GM19239 (cell line): ENCODE data around the gene SOX6.

Experiments used
- DNase-seq: peaks from one replicate; pipeline ENCODE4 v3.0.0; 2011; ENCODE audit warnings: low spot score; ENCODE audit not compliant: insufficient read length
- FAIRE-seq: peaks from 2 replicates; lab custom pipeline; 2011; peaks lifted over from hg19 to GRCh38; lab: Jason Lieb, UNC

The SOX6 gene

DNA sequence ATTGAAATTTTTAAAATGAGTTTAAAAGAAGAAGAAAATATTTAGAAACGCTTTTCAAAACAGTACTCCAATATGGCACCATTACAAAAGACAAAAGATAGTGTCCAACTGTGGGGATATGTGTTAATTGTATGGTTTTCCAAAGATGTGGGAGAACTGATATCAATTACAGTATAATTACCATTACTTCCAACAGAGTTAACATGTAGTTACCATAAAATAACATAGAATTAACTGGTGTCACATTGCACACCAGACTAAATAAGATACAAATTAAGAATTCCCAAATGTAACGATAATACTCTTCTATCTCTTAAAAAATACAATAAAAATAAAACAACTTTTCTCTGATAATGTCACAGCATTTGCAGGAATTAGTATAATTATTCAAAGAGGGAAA is 329.5 kb downstream of the SOX6 start:
- FAIRE-seq (no peak), DNase-seq (no peak)

DNA sequence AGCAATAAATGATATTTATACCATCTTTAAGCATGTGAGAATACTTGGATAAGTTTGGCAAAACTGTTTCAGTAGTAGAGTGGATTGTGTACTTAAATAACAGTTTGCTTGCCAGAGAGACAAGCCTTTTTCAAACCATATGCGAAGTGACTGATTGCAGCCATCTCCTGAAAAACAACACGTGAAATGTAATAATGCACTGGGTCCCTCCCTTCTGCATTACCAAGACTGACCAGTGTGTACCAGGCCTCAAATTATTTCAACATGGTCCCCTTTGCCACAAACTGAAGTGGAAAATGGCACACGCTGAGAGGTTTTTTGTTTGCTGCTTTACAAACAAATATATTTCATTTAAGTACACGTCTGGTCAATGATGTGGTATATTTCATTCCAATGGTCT is 337.4 kb downstream of the SOX6 start:
- DNase-seq (no peak), FAIRE-seq (no peak)

DNA sequence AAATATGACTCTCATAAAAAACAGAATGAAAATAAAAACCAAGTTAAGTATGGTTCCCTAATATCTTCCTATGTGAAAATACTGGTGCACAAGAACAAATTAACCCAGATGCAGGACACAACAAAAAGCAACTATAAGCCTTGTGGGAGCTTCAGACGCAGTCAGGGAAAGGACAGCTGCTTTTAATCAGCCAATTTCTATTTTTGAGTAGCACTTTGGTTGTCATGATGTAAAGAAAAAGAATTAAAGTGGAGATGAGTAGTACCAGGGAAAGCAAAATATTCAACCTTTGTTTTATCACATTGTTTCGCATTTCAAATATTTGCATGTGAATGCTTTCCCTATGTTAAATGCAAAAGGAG is 339.9 kb downstream of the SOX6 start:
- FAIRE-seq (no peak), DNase-seq (no peak)

DNA sequence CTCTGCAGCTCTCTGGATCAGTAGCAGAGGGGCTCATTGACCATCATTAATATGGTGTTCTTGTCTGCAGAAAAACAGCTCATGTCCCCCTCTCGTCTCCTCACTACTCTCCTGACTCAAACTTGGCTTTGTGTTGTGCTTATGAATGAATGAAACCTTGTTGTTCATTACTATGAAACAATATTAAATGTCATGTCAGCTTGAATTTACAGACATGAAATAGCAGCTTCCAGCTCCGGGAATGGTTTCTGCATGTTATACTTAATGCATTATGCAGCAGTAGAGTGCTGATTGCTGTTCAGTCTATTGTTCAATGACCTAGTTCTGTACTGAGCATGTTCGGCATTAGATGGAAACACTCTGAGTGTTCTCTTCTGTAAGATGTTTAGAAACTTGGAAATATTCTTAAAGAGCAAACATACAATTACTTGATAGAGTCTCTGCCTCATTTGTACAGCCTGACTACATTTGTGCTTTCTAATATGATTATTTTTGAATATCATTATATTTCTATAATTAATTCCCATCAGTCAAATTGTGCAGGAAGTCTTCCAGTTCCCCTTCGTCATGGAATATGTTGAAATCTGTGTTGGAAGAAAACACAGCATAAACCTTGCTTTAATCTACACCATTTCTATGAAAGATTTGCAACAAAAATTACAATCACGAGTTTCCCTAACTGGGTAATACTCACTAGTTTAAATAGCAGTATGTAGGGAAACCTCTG is 340.4 kb downstream of the SOX6 start:
- DNase-seq: no peak
- no peak for FAIRE-seq

DNA sequence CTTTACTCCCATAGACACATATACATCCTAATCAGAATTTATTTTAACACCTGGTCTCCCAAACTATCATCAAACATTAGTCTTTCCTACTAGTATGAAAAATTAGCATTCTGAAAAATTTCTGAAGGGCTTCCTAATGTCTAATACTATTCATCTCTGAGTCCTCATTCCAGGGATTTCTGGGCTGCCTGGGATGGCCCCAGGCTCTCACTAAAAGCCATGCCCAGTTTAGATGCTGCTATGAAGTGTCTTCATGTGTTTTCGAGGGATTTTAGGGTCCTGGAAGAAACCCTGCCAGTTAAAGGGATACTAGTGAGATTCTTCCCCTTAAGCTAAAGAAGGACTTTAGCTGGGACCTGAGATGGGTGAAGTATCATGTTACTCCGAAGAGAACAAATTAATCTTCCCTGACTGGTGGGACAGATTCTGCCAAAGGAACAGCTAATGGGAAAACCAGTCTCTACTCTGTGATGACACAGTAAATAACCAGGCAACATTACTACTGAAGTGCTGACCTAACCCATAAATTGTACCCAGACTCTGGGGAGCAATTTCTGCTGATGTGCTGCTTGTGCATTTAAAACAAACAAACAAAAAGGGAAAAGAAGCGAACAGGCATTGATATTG is 342.6 kb downstream of the SOX6 start:
- FAIRE-seq (no peak), DNase-seq (no peak)

DNA sequence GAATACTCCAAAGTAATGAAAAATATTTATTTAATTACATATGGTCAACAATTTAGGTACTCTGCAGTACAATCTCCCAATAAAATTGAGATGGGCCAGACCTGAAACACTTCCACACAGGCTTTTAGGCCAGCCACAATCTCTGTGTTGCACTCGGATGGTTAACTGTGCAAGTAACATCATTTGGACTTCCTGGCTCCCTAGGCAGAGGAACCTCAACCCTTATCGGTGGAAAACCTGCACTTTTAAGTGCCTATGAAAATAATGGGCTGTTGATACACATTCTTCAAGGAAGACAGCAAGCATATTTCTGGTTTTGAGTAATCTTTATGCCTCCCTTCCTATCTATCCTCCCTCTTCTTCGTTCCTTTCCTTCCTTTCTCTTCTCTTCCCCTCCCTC is 343.1 kb downstream of the SOX6 start:
- DNase-seq: no peak
- FAIRE-seq: no peak

DNA sequence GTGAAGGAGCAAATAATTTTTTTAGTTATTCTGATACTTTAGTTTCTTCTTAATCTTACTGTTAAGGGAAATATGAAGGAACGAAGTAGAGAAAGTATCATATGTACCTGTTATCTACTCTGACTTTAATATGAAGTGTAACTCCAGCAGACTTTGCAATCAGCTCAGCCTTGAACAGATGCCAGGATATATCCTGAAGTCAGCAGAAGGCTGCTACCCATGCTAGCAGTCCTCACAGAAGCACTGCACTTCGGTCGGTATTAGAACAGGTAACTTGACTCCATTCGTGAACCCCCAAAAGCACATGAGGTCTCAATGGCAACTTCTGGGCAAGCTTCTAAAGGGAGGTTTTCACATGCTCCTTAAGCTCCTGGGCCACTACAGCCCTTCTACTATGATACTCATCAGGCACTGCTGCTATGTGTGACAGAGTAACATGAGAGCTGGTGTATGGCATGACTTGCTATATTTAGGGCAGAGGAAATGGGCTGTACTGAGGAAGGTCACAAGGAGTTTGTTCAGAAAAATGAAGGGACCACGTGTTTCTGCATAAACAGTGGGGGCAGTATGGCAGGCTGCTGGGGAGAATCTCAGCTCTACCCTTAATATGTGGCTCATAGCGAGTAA is 344.1 kb downstream of the SOX6 start:
- FAIRE-seq (no peak), DNase-seq (no peak)

DNA sequence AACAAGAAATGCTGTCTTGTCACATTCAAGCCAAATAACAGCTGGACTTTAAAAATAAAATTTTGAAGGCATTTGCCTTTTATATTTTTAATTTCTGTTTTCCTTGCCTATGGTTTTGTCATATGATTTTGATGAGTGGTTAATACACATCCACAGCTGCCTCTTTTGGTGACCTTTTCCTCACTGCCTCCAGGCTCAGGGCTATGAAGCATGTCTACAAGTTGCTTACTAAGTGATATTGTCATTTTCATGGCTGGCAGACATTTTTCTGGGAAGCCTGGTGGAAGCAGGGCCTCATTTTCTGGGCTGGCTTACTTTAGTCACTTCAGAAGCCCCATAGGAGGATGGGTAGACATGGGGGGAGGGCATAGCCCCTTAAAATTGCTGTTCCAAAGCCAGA is 344.9 kb downstream of the SOX6 start:
- no peak for DNase-seq

DNA sequence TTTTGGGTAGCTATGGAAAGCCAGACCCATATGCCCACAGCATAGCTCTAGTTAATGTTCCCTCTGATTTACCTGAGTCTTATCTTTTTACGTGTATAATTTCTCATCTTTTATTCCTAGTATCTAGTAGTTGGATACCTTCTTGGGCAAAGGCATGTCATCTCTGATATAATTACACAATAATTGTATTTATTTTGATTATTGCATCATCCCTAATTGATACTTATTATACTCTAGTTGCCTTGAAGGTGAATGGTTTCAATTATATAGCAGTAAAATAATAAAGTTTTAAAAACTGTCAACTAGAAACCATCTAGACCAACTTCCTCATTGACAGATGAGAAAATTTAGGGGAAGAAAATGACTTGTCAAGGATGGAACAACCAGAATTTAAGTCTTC is 347.3 kb downstream of the SOX6 start:
- DNase-seq: no peak
- no peak for FAIRE-seq

More for the DNA sequence above, 344.9 kb downstream of the SOX6 start:
- no peak for FAIRE-seq

DNA sequence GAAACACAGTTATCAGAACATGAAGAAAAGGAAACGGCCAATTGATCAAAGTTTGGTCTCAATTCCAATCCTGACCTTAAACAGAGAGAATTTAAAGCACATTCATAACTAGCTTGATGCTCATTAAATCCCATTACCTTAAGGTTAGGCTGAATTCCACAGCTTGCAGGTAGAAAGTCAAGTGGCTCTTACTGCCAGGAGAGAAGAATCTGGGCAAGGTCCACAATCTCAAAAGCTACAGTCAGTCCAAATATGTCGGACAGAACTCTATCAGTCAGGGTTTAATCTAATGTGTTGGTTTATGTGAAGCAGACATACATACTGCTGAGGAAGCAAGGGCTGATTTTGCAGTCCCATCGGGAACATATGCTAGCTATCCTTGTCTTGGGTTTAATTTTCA is 348.8 kb downstream of the SOX6 start:
- FAIRE-seq: no peak
- no peak for DNase-seq

DNA sequence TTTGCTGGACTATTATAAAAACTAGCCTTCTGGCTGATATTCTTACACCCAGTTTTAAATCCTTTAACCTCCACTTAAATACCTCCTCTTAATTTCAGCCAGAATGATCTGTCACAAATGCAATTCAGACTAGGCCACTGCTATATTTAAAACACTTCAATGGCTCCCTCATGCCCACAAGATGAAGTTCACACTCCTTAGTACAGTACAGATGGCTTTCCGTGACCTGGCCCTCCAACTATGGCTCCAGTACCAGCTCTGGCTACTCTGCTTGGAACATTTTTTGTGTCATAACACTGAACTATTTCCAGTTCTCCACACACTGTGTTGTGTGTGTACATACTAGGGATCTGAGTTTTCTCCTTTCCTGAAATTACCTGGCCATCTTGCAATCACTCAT is 353.4 kb downstream of the SOX6 start:
- FAIRE-seq (no peak), DNase-seq (no peak)

DNA sequence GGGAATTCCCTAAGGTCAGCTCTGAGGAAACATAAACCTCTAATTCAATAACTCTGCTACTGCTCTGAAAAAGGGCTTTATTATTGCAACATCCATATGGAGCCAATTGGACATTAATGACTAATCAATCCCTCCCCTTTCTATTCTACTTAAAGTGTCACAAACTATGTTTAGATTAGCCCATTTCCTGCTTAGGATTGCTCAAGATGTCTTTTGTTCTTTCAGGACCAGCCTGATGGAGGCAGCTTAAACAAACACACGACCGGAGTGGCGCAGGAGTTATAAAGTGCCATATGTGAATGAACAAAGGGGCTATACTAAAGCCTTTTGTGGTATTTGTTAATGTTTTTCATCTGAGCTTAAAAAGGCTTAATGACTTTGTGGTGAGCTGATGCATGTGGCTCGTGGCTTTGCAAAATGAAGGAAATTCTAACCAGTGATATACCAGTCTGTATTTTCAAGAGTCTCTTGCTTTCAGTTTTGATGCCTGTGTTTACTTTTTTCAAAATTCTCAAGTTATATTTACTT is 354.4 kb downstream of the SOX6 start:
- DNase-seq: no peak
- FAIRE-seq: no peak

DNA sequence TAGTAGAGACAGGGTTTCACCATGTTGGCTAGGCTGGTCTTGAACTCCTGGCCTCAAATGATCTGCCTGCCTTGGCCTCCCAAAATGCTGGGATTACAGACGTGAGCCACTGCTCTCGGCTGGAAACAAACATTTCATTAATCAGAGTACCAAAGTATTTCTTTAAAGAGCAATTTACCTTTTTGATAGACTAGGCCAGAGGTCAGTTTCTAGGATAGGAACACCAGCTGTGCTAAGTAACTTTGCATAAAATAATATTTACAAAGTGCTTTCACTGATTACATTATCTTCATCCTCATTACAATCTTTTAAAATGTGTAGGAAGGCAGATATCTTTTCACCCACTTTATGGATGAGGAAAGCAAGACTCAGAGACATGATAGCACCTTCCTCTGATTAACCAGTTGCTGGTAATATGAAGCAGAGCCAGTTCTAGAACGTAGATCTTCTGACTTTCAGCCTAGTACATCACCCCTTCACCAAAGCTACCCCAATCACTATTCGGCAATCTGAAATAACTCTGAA is 355.2 kb downstream of the SOX6 start:
- DNase-seq: no peak
- FAIRE-seq: no peak

DNA sequence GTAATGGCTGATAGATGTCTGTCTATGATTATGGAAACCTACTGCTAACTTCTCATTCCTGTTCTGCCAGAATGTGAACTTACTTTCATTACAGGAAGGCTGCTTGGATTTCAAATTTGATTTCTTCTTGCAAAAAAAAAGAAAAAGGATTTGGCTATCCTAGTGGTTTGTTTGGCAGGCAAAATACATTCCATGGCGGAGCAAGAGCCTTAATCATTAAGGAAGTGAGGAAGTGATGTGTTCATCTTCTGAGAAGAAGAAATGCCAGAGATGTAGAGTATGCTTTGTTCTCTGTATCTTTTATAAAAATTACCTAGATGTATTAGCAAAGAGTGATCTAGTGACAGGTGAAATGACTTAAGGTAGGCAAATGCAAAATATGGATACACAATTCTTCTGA is 356.3 kb downstream of the SOX6 start:
- DNase-seq (no peak), FAIRE-seq (no peak)

DNA sequence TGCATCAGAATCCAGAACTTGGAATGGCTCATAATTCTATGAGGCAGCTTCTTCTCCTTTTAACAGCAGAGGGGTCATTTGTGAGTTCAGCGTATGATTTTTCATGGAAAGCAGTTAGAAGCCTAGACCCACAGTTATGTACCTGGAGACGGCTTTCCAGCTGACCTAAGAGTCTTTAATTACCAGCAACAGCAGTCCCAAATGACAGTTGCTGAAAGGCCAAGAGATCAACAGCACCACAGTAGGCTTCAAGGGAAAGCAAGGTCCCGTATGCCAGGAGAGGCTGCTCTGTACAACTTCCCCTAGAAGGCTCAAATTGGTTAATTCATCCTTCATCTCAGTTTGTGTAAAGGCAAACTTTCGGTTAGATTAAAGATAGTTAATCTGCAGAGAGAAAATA is 363.0 kb downstream of the SOX6 start:
- no peak for FAIRE-seq
- DNase-seq: no peak

DNA sequence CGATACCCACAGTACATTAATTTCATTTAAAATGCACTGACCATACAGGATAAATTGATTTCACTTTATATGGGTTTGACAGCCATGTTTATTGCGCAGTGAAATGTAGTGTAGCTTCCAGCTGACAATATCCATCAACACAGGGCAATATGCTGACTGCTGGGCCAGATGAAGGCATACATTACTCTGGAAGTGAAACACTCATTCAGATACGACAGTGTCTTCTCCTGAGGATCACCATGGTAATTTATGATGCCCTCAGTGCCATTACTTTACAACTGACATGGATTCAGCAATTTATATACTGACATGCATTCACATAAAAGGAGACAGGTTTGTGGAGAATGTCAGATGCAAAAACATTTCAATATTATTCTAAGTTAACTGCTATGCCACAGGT is 365.1 kb downstream of the SOX6 start:
- DNase-seq (no peak), FAIRE-seq (no peak)

DNA sequence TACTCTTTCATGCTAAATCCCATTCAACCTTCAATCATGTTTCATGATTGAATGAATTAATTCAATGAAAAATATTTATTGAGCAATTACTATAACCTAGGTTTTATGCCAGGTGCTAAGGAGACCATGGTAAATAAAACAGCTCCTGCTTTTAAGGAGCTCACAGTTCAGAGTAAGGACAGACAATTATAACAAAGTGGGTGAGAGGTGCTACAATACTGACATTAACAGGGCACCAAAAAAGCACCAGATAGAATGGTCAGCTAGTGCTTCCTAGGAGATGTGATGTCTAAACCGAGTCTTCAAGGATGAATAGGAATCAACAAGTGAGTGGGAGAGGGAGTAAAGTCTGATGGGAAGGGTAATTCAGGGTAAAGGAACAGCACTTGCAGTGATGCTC is 366.7 kb downstream of the SOX6 start:
- DNase-seq (no peak), FAIRE-seq (no peak)

DNA sequence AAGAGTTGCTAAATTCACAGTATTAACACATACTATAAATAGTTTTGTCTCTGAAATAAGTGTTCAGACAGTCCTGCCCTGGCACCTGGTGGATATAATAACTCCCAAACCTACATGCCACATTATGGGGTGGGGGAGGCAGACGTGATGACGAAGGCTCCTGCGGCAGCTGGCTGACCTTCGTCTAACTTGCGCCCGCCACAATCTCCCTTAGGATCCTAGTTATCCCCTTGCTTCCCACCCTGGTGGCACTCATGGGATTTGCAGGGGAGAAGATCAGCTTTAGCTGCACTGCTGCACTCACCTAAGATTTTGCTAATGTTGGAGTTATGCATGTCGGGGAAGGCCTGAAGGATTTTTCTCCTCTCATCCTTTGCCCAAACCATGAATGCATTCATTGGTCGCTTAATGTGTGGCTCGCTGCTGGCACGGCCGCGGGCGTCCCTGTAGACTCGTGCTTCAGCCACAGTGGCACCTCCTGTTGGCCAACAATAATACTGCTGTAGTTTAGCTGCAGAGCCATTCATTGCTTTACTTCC is 367.6 kb downstream of the SOX6 start:
- FAIRE-seq (no peak), DNase-seq (no peak)

DNA sequence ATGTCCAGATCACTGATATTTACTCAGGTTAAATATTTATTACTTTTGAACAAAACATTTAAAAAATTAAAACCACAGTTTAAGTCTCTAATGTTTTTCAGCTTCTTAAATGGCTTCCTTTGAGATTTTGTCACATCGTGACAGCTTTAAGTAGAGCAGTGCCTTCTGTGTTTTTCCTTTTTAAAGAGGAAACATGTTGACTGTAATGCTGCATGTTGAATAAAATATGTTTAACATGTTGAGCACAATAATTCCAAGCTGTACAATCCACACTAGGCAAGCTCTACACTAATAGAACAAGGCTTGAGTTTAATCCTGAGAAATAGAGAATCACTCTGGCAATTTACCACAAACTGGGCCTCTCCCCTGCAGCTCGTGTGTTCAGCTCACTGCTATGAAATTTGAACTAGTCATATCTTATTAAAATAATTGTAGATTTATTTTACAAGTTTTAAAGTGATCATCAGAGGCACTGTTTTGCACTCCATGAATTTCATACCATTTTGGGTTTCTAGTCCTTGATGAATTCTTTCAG is 368.3 kb downstream of the SOX6 start:
- DNase-seq (no peak), FAIRE-seq (no peak)

DNA sequence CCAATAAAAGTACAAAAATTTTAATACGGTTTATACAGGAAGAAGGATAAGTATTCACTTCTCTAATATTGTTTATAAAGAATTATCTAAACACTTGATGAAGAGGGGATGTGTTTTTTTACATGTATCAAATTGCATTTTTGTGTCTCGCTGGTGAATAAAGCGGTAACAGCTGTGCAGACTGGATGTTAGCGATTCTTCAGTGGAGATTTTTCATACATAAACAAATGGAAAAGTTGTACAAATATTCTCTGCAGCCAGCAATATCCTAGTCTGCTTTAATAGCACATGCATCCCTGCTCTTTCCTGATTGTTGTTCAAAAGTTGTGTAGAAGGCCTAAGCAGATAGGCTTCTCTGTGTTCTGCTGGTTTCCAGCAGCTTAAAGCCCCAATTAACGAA is 369.3 kb downstream of the SOX6 start:
- DNase-seq (no peak), FAIRE-seq (no peak)

DNA sequence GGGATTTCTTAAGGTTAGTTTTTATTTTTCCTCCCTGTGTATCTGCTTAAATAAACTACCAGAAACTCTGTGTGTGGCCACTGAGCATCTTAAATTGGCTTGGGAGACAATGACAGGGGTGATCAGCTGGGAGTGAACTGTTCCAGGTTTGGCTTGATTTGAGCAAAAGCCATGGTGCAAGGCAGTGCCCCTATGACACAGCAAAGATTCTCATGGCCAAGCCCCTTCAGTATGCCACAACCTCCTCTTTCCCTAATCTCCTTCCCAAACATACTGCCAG is 370.5 kb downstream of the SOX6 start:
- no peak for FAIRE-seq
- no peak for DNase-seq
